AG09309 (cell line): Measurements from ENCODE around the gene SYNDIG1.
"Not testable (repeated sequence)": the region's sequence is repeated elsewhere in the genome, so short reads cannot be mapped to it uniquely, and the experiment has no call there.

ENCODE experiments used
- DNase-seq: peaks from one replicate; pipeline ENCODE4 v3.0.0-alpha.2; 2010; ENCODE audit warnings: low read depth
- H3K4me3 ChIP-seq: 2 replicates; pipeline ENCODE4 v1.5.1; 2011; ENCODE audit warnings: mild to moderate bottlenecking, low read depth, low read length, moderate library complexity; ENCODE audit not compliant: control insufficient read depth
- TF ChIP-seq, protein P1 (sequence below): IDR thresholded peaks from 2 replicates; pipeline ENCODE4 v1.5.1; 2011; ENCODE audit warnings: mild to moderate bottlenecking, low read depth, low read length, inconsistent platforms; ENCODE audit not compliant: insufficient read depth, control insufficient read depth; ENCODE audit errors: missing control alignments

SYNDIG1 gene

DNA sequence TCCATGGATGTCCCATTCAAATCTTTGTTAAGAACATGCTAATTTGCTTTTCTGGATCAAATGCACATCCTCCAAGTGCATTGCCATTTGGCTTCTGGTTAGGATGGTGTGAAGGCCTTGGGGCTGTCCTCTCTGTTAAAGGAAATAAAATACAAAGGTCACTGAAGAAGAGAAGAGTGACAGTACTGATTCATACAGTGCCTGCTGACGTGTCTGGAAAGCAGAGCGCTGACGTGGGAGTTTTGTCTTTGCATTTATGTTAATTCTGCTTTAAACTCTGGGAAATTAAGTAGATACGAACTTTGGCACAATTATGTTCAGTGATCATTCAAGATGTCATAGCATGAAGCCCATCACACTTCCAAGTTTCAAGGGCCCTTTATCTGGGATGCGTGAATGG lies 33.2 kb downstream of the SYNDIG1 start:
- TF ChIP-seq, protein P1, sequence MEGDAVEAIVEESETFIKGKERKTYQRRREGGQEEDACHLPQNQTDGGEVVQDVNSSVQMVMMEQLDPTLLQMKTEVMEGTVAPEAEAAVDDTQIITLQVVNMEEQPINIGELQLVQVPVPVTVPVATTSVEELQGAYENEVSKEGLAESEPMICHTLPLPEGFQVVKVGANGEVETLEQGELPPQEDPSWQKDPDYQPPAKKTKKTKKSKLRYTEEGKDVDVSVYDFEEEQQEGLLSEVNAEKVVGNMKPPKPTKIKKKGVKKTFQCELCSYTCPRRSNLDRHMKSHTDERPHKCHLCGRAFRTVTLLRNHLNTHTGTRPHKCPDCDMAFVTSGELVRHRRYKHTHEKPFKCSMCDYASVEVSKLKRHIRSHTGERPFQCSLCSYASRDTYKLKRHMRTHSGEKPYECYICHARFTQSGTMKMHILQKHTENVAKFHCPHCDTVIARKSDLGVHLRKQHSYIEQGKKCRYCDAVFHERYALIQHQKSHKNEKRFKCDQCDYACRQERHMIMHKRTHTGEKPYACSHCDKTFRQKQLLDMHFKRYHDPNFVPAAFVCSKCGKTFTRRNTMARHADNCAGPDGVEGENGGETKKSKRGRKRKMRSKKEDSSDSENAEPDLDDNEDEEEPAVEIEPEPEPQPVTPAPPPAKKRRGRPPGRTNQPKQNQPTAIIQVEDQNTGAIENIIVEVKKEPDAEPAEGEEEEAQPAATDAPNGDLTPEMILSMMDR: no peak
- no peak overlapping the region for H3K4me3 ChIP-seq

DNA sequence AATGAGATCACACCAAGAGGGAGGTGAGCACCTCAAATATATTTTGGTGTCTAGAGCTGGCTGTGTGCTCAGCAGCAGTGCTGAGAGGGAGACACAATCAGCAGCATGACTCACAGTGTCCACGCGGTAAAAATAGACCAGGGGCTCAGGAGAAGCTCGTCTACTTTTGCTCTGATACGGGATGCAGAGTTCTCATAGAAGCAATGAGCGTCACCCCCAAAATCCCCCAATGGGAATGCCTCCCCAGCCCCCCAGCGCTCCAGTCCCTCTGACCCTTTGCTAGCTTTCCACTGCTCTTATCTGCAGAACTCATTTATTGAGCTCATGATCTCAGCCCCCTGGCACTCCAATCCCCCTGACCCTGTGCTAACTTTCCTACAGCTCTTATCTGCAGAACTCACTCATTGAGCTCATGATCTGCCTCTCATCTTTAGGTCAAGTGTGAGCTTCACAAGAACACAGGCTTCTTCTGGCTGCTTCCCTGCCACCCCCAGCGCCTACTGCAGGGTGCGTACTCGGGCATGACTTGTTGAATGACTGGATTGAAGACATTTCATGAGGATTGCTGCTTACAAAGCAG lies 34.0 kb downstream of the SYNDIG1 start:
- H3K4me3 ChIP-seq: no peak overlapping the region
- DNase-seq: no peak
- TF ChIP-seq, protein P1: no peak

More for the DNA sequence above, 33.2 kb downstream of the SYNDIG1 start:
- no peak for DNase-seq

DNA sequence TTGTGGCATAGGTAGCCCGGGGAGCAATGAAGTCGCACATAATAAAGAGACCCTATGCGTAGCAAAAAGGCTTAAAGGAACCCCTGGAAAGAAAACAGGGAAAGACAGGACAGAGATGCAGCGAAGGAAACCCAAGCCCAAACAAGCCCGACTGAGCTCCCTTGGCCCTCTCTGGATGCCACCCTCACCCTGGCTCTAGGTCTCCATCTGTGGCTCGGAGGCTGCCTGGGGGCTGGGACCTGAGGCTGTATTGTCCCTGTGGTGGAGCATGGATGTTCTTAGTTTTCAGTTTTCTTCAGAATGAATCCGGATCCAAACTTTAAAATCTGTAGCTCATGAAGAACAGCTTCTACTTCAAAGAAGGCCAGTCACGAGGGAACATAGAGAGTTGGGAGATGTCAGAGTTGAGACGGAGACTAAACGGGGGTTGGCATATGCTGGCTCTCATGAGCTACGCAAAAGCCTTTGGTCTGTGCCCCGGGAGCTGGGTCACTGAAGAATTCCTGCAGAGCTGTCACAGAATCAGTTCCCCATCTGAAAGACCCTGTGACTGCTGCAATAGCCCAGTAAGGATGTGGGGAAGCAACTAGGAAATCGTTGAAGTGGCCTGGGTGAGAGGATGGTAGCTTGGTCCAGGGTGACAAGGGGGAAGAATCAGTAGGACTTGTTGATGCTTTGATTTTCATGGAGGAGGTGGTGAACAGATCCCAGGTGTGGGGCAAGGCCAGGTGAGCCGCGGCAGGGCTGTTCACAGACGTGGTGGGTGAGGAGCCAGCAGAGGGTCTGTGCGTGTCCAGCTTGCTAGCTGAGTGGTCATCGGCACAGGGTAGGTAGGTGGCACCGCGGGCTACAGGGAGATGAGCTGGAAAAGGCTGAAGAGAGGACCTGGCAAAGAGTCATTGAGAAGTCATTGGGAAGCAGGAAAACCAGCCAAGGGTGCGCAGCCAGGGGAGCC lies 35.2 kb downstream of the SYNDIG1 start:
- TF ChIP-seq, protein P1: no peak
- no peak overlapping the region for H3K4me3 ChIP-seq
- DNase-seq: no peak

DNA sequence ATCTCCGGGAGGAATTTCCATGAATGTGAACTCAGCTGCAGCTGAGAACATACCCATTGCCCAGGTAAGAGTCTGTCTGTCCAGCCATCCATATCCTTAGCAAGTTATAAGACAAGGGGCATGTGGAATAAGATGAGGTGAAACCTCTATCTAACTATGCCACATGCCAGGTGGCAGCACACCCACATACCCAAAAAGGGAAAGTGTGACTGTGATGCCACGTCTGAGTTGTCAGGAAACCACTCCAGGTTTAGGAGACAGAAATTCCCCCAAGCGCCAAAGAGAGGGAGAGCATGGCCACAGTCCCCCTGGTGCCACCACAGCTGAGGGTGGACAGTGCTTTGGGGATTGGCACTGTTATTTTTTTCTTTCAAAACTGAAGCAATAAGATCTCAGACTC lies 36.7 kb downstream of the SYNDIG1 start:
- TF ChIP-seq, protein P1: no peak
- DNase-seq: no peak
- no peak overlapping the region for H3K4me3 ChIP-seq

DNA sequence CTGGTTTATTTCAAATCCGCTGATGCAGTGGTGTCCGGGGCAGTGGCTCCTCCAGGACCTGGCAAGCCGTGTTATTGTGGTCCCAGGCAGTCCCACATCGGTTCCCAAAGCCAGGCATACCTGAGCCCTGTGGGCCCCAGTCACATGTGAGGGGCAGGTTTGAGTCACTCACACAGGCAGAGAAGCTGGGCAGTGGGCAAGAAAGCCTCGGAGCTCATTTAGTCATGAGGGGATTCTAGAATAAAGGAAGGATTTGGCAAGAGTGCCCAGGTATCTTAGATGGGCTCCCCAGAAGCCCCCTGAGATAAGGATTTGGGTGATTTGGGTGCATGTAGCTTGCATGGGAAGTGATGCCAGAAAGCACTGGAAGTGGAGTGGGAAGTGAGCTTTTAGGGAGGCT lies 37.3 kb downstream of the SYNDIG1 start:
- no peak overlapping the region for H3K4me3 ChIP-seq
- no peak for DNase-seq
- TF ChIP-seq, protein P1: no peak

DNA sequence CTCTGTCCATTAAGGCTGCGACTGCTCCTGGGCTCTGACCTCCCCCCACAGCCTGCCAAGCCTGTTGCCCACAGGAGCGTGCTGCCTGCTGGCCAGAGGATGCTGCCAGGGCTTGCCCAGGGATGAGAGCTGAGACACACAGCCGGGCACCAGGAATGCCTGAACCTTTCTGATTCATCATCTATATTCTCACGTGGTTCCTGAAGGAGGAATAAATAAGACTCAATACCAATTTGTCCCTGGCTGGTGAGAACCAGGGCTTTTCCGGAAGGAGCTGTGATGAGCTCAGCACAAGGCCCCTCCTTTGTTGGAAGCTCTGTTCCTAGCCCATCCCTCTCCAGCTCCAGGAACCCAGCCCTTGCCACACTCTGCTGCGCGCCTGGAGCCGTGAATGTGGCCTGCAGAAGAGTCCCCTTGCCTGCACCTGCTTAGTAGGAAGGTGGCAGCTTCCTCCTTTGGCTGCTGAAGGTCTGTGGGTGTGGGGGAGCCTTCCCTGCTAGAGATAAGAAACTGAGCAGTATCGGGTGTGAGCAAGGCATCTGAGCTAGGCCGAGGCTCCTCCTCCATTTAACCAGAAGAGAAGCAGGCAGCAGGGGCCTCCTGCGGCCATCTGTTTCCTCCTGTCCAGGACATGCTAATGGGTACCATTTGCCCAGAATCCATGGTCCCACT lies 37.9 kb downstream of the SYNDIG1 start:
- TF ChIP-seq, protein P1: no peak
- no peak overlapping the region for H3K4me3 ChIP-seq
- DNase-seq: no peak

DNA sequence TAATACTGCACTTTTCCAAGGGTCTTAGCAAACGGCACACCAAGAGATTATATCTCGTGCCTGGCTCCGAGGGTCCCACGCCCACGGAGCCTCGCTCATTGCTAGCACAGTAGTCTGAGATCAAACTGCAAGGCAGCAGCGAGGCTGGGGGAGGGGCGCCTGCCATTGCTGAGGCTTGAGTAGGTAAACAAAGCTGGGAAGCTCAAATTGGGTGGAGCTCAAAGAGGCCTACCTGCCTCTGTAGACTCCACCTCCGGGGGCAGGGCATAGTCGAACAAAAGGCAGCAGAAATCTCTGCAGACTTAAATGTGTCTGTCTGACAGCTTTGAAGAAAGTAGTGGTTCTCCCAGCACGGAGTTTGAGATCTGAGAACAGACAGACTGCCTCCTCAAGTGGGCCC lies 43.0 kb downstream of the SYNDIG1 start:
- H3K4me3 ChIP-seq, DNase-seq: not testable (repeated sequence)
